NT2/D1 (cell line): ENCODE measurements around the gene ADCY7.

Experiments used
- DNase-seq: peaks from one replicate; pipeline ENCODE4 v3.0.0-alpha.2; 2011; ENCODE audit warnings: low read depth, low spot score
- H3K27me3 ChIP-seq: 2 replicates; pipeline ENCODE4 v1.6.0; 2011; ENCODE audit warnings: mild to moderate bottlenecking; ENCODE audit not compliant: insufficient read length, insufficient read depth
- H3K36me3 ChIP-seq: 2 replicates; pipeline ENCODE4 v1.6.1; 2011; ENCODE audit warnings: mild to moderate bottlenecking, low read length, mixed read lengths; ENCODE audit not compliant: insufficient read depth, insufficient read length
- H3K4me1 ChIP-seq: 2 replicates; pipeline ENCODE4 v1.5.1; 2011; ENCODE audit not compliant: insufficient read depth, insufficient read length
- H3K4me3 ChIP-seq: 2 replicates; pipeline ENCODE4 v1.5.1; 2011; ENCODE audit warnings: low read depth; ENCODE audit not compliant: insufficient read length
- H3K9ac ChIP-seq: 2 replicates; pipeline ENCODE4 v1.6.0; 2011; ENCODE audit warnings: low read depth; ENCODE audit not compliant: insufficient read length
- H3K9me3 ChIP-seq: 2 replicates; pipeline ENCODE4 v1.5.1; 2011; ENCODE audit warnings: mild to moderate bottlenecking, low read length; ENCODE audit not compliant: insufficient read depth
- SUZ12 ChIP-seq: IDR thresholded peaks from 2 replicates; pipeline ENCODE4 v1.6.1; 2011; ENCODE audit not compliant: insufficient read length, insufficient read depth; ENCODE audit errors: extremely low read depth
- YY1 ChIP-seq: IDR thresholded peaks from 2 replicates; pipeline ENCODE4 v1.6.1; 2011; ENCODE audit not compliant: insufficient read length, insufficient read depth
- ZNF274 ChIP-seq: IDR thresholded peaks from 2 replicates; pipeline ENCODE4 v1.6.1; 2011; ENCODE audit warnings: mild to moderate bottlenecking, low read depth, low read length

Gene ADCY7

GRCh38 chr16:50308237-50308965, 42.0 kb downstream of the ADCY7 start:
- Histone ChIP-seq H3K36me3 (peaks cover 50% of the 10 kb centered on the region), H3K9me3 (peaks cover 8% of the 10 kb centered on the region; the same call in 1 of the 2 replicates), H3K4me3 (no peak overlapping the region), H3K9ac (no peak overlapping the region), H3K4me1 (peaks cover 6% of the 10 kb centered on the region), H3K27me3 (no peaks in the 10 kb centered on the region)
- DNase-seq, result no peak
- TF ChIP-seq YY1 (no peak), ZNF274 (no peak), SUZ12 (no peak)

GRCh38 chr16:50309156-50309526, 42.8 kb downstream of the ADCY7 start:
- Histone ChIP-seq H3K36me3 (peaks cover 57% of the 10 kb centered on the region), H3K4me3 (no peak overlapping the region), H3K27me3 (no peaks in the 10 kb centered on the region), H3K9ac (no peak overlapping the region), H3K4me1 (peaks cover 2% of the 10 kb centered on the region), H3K9me3 (peaks cover 8% of the 10 kb centered on the region; the same call in 1 of the 2 replicates)
- TF ChIP-seq ZNF274, result no peak
- TF ChIP-seq SUZ12, result no peak
- no peak for TF ChIP-seq YY1
- DNase-seq, result no peak

- Histone ChIP-seq H3K36me3 (peaks cover 57% of the 10 kb centered on the region), H3K9ac (peak overlapping the region; percentile 16), H3K27me3 (no peaks in the 10 kb centered on the region), H3K4me3 (no peak overlapping the region), H3K9me3 (peaks cover 8% of the 10 kb centered on the region; the same call in 1 of the 2 replicates), H3K4me1 (peaks cover 2% of the 10 kb centered on the region)
- no peak for DNase-seq
- TF ChIP-seq SUZ12 (no peak), YY1 (no peak), ZNF274 (no peak)
Observed at GRCh38 chr16:50309527-50310307, 43.4 kb downstream of the ADCY7 start.

GRCh38 chr16:50310308-50311133, 44.2 kb downstream of the ADCY7 start:
- no peak overlapping the region for H3K9ac ChIP-seq

GRCh38 chr16:50311134-50311528, 44.8 kb downstream of the ADCY7 start:
- Histone ChIP-seq H3K36me3 (peaks cover 60% of the 10 kb centered on the region), H3K9me3 (peaks cover 8% of the 10 kb centered on the region; the same call in 1 of the 2 replicates), H3K4me3 (no peak overlapping the region), H3K27me3 (no peaks in the 10 kb centered on the region), H3K4me1 (no peaks in the 10 kb centered on the region), H3K9ac (no peak overlapping the region)
- DNase-seq, result no peak
- no peak for TF ChIP-seq YY1
- no peak for TF ChIP-seq ZNF274
- no peak for TF ChIP-seq SUZ12

More at GRCh38 chr16:50310308-50311133, 44.2 kb downstream of the ADCY7 start:
- Histone ChIP-seq H3K36me3 (peaks cover 58% of the 10 kb centered on the region), H3K4me3 (no peak overlapping the region), H3K4me1 (peaks cover 2% of the 10 kb centered on the region), H3K27me3 (no peaks in the 10 kb centered on the region), H3K9me3 (peaks cover 8% of the 10 kb centered on the region; the same call in 1 of the 2 replicates)
- no peak for TF ChIP-seq YY1
- no peak for TF ChIP-seq SUZ12
- no peak for TF ChIP-seq ZNF274
- no peak for DNase-seq

GRCh38 chr16:50311891-50312501, 45.6 kb downstream of the ADCY7 start:
- H3K9ac ChIP-seq, result no peak overlapping the region
- no peaks in the 10 kb centered on the region for H3K27me3 ChIP-seq
- DNase-seq, result no peak
- H3K36me3 ChIP-seq, result peaks cover 65% of the 10 kb centered on the region
- H3K9me3 ChIP-seq, result peaks cover 8% of the 10 kb centered on the region; the same call in 1 of the 2 replicates
- no peak for TF ChIP-seq YY1
- TF ChIP-seq ZNF274, result no peak
- no peak for TF ChIP-seq SUZ12
- no peaks in the 10 kb centered on the region for H3K4me1 ChIP-seq
- H3K4me3 ChIP-seq, result no peak overlapping the region
